ENCODE data around the gene DPY19L3.

The DPY19L3 gene

DNA sequence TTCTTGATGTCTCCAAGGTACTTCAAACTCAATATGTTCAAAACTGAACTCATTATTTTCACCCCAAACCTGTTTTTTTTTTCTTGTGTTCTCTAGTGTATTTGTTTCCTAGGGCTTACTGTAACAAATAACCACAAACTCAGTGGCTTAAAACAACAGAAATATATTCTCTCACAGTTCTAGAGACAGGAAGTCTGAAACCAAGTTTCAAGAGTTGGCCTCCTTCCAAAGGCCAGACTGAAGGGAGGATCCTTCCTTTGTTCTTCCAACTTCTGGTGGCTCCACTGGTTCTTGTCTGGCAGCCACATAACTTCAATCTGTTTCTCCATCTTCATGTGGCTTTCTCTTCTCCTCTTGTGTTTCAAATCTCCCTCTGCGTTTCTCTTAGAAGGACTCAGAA lies 113.5 kb downstream of the DPY19L3 start:
- DNase-seq (ENCODE audit: low spot score), result peak; percentile 0

DNA sequence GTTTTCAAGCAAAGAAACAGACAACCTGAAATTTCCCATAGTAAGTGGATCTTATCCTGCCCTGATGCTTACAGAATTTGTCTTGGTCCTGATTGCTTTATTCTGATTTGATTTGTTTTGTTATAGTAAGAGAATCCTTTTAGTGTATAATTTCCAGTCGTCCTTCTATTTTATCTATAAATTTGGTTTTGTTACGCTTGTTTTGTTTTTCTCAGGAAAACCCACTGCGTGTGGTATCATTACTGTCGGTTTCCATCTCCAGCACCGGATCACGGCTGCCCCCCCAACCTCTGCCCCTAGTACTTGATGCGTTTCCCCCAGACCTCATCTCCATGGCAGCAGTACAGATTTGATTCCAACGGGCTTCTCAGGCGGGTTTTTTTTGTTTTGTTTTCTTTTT lies 117.4 kb downstream of the DPY19L3 start:
- no peak for DNase-seq (ENCODE audit: low spot score)

DNA sequence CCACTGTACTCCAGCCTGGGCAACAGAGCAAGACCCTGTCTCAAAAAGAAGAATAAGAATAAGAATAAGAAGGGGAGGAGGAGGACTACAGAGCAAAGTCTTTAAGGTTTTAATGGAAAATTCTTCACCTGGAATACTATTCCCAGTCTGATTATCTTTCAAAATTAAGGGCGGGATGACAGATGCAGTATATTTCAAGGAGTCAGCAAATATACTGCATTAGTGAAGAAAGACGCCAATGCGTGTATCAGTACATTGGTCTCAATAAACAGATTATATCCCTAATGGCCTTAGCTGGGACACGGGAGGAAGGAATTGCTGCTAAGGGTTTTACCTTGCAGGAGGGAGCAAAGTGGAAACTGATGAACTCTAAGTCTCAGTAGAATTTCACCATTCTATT lies 121.3 kb downstream of the DPY19L3 start:
- no peak for DNase-seq (ENCODE audit: low spot score)

DNA sequence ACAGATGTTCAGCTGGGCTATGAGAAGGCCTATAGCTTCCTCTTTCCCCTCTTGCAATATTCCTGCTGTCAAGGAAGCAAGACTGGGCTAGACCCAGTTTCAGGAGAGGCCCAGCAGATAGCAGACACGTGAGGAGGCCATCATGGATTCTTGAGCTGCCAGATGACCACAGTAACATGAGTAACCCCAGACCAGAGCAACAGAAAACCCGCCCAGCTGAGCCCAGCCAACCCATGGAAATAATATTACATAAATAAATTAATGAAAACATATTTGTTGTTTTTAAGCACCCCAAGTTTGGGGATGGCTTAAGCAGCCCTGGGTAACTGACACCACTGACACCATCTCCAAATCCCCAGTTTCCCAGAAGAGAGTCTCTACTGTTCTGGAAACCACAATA lies 125.2 kb downstream of the DPY19L3 start:
- DNase-seq (ENCODE audit: low spot score), result no peak

GRCh38 chr19:32532233-32532632 lies 126.7 kb downstream of the DPY19L3 start:
- no peak for DNase-seq (ENCODE audit: low spot score)

All from globus pallidus (tissue), 1 donor.